ENCODE results near the gene UBAC1.

UBAC1 gene

DNA sequence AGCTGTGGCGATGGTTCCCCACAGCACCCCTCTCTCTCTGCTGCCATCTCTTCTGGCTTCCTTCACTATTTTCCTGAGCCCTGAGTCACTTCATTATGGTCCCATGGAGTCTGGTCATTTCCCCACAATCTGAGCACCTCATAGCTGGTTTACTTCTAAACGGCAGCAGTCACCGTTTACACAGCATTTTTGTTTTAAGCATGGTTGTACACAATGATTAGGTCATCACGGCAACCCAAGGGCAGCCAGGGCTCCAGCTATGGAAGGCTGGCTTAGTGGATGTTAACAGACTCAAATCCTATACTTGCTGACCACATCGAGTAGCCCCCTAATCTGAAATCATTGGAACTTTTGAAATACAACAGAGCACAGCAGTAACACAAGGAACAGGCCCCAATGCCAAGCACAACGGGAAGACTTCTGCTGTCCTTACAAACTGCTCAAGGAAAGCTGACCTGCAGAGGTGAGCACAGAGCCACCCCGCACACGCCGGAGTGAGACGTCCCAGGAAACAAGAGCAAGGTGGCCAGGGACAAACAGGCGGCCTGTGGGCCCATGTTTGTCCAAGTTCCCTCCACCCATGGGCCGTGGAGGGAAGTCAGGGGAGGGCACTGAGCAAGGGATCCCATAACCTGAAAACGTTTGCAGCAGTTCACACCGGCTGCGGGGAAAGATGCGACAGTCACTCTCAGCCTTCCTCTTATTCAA is 76.7 kb downstream of the UBAC1 start:
- Histone ChIP-seq H4K91ac (ENCODE audit: low read length) (no peak overlapping the region), H2AFZ (ENCODE audit: low read depth, low read length) (no peak overlapping the region), H2BK12ac (ENCODE audit: low read length in 2 of 2) (no peak overlapping the region), H3K4ac (ENCODE audit: low read depth in 1 of 2, low read length in 2 of 2) (no peak overlapping the region), H3K79me1 (replicated peaks; ENCODE audit: low read length, poor library complexity, severe bottlenecking) (peaks cover 28% of the 10 kb centered on the region), H2AK5ac (ENCODE audit: low read length, severe bottlenecking) (no peak overlapping the region), H4K8ac (ENCODE audit: low read length) (no peak overlapping the region), H3K18ac (ENCODE audit: low read depth in 1 of 2, low read length in 2 of 2) (peak overlapping the region in 1 of 2 experiments; percentile 53), H3K9ac (ENCODE audit: low read length) (peak overlapping the region; percentile 40), H3K23ac (ENCODE audit: low read length in 2 of 2) (no peak overlapping the region), H3K27me3 (ENCODE audit: control insufficient read depth in 1 of 2, insufficient read depth in 1 of 2, low read length in 2 of 2) (no peaks in the 10 kb centered on the region), H3K27ac (ENCODE audit: low read length, poor library complexity, severe bottlenecking) (no peak overlapping the region), H2BK5ac (ENCODE audit: low read depth, low read length, poor library complexity, severe bottlenecking) (no peak overlapping the region), H2BK15ac (ENCODE audit: low read depth, poor library complexity, severe bottlenecking) (no peak overlapping the region), H3K4me2 (ENCODE audit: low read length, poor library complexity, severe bottlenecking) (no peak overlapping the region), H3K4me3 (ENCODE audit: insufficient read depth in 1 of 2, low read depth in 1 of 2, low read length in 2 of 2) (no peak overlapping the region), H3K14ac (ENCODE audit: low read length in 2 of 2) (peak overlapping the region in 1 of 2 experiments; percentile 77), H2BK120ac (ENCODE audit: low read depth, low read length) (no peak overlapping the region), H3K9me3 (ENCODE audit: control insufficient read depth, low read length) (no peaks in the 10 kb centered on the region), H3K36me3 (ENCODE audit: control insufficient read depth in 1 of 2, insufficient read depth in 2 of 2, low read depth in 1 of 2, low read length in 2 of 2) (peaks cover 12 to 21% of the 10 kb centered on the region in 2 experiments), H3K4me1 (ENCODE audit: control insufficient read depth, insufficient read depth, low read depth, low read length) (peaks cover 57% of the 10 kb centered on the region)
- WGBS, result 73% methylated on average over 16 of the region's 16 CpGs
- peak; percentile 85 for DNase-seq

- no peak overlapping the region for H2BK15ac ChIP-seq (ENCODE audit: low read depth, poor library complexity, severe bottlenecking)
- DNase-seq, result no peak
Measured at GRCh38 chr9:135883410-135884089, 77.6 kb downstream of the UBAC1 start.

More at GRCh38 chr9:135883410-135884089, 77.6 kb downstream of the UBAC1 start:
- Histone ChIP-seq H2BK5ac (ENCODE audit: low read depth, low read length, poor library complexity, severe bottlenecking) (no peak overlapping the region), H4K8ac (ENCODE audit: low read length) (no peak overlapping the region), H3K14ac (ENCODE audit: low read length in 2 of 2) (no peak overlapping the region), H3K27me3 (ENCODE audit: control insufficient read depth in 1 of 2, insufficient read depth in 1 of 2, low read length in 2 of 2) (no peaks in the 10 kb centered on the region), H3K36me3 (ENCODE audit: control insufficient read depth in 1 of 2, insufficient read depth in 2 of 2, low read depth in 1 of 2, low read length in 2 of 2) (peaks cover 12 to 21% of the 10 kb centered on the region in 2 experiments), H3K4me2 (ENCODE audit: low read length, poor library complexity, severe bottlenecking) (no peak overlapping the region), H2BK120ac (ENCODE audit: low read depth, low read length) (no peak overlapping the region), H3K23ac (ENCODE audit: low read length in 2 of 2) (no peak overlapping the region), H3K79me1 (replicated peaks; ENCODE audit: low read length, poor library complexity, severe bottlenecking) (peaks cover 27% of the 10 kb centered on the region), H2AK5ac (ENCODE audit: low read length, severe bottlenecking) (no peak overlapping the region), H3K4ac (ENCODE audit: low read depth in 1 of 2, low read length in 2 of 2) (no peak overlapping the region), H2BK12ac (ENCODE audit: low read length in 2 of 2) (no peak overlapping the region), H3K4me1 (ENCODE audit: control insufficient read depth, insufficient read depth, low read depth, low read length) (peaks cover 51% of the 10 kb centered on the region), H3K9me3 (ENCODE audit: control insufficient read depth, low read length) (no peaks in the 10 kb centered on the region), H2AFZ (ENCODE audit: low read depth, low read length) (no peak overlapping the region), H3K9ac (ENCODE audit: low read length) (no peak overlapping the region), H3K4me3 (ENCODE audit: insufficient read depth in 1 of 2, low read depth in 1 of 2, low read length in 2 of 2) (no peak overlapping the region), H4K91ac (ENCODE audit: low read length) (no peak overlapping the region), H3K27ac (ENCODE audit: low read length, poor library complexity, severe bottlenecking) (no peak overlapping the region), H3K18ac (ENCODE audit: low read depth in 1 of 2, low read length in 2 of 2) (no peak overlapping the region)
- WGBS, result 97% methylated on average over 15 of the region's 15 CpGs
